HL-60 (cell line): Measurements from ENCODE around the gene CLNK.

Source experiments
- DNase-seq, 2 experiments: peaks; one replicate each; pipeline ENCODE4 v3.0.0-alpha.2; 2010 to 2020; ENCODE audit warnings: low read depth in 1 of 2, low spot score in 1 of 2
- H3K27ac ChIP-seq: fragments of 250-450 bp; sonication (Bioruptor Pico); replicated peaks from 2 replicates; pipeline ENCODE4 v1.5.1; 2020; ENCODE audit warnings: mild to moderate bottlenecking, moderate library complexity
- H3K27me3 ChIP-seq: fragments of 250-450 bp; sonication (Bioruptor Pico); 2 replicates; pipeline ENCODE4 v1.5.1; 2021; ENCODE audit warnings: mild to moderate bottlenecking, moderate library complexity; ENCODE audit not compliant: insufficient read depth, poor library complexity, severe bottlenecking
- H3K4me3 ChIP-seq: replicated peaks from 2 replicates; pipeline ENCODE4 v1.5.1; 2011; ENCODE audit warnings: mild to moderate bottlenecking, control low read depth, low read length; ENCODE audit not compliant: insufficient read depth
- CTCF ChIP-seq: IDR thresholded peaks from one replicate; pipeline ENCODE4 v1.5.1; 2011; ENCODE audit warnings: low read length, control low read depth, inconsistent platforms; ENCODE audit not compliant: insufficient read depth
- GABPA ChIP-seq: IDR thresholded peaks from 2 replicates; pipeline ENCODE4 v1.6.1; 2012; ENCODE audit warnings: low read depth
- POLR2AphosphoS5 ChIP-seq: IDR thresholded peaks from 2 replicates; pipeline ENCODE4 v1.6.1; 2012; ENCODE audit warnings: low read depth
- REST ChIP-seq: IDR thresholded peaks from 2 replicates; pipeline ENCODE4 v1.6.1; 2012; ENCODE audit warnings: low read depth; ENCODE audit not compliant: insufficient replicate concordance
- SPI1 ChIP-seq: IDR thresholded peaks from 2 replicates; pipeline ENCODE4 v1.6.1; 2012; ENCODE audit warnings: low read depth, mild to moderate bottlenecking, borderline replicate concordance

The CLNK gene

GRCh38 chr4:10459305-10459704 lies 225.3 kb downstream of the CLNK start:
- no peak overlapping the region for H3K27ac ChIP-seq
- no peak for TF ChIP-seq POLR2AphosphoS5
- TF ChIP-seq REST: no peak
- TF ChIP-seq SPI1: no peak
- TF ChIP-seq GABPA: no peak
- no peak for TF ChIP-seq CTCF
- no peak for DNase-seq
- peaks cover 22% of the 10 kb centered on the region for H3K27me3 ChIP-seq
- no peak overlapping the region for H3K4me3 ChIP-seq

GRCh38 chr4:10458177-10458576 lies 226.4 kb downstream of the CLNK start:
- no peak overlapping the region for H3K27ac ChIP-seq
- DNase-seq: no peak
- H3K27me3 ChIP-seq: peaks cover 22% of the 10 kb centered on the region
- no peak for TF ChIP-seq SPI1
- TF ChIP-seq POLR2AphosphoS5: no peak
- no peak for TF ChIP-seq CTCF
- TF ChIP-seq GABPA: no peak
- TF ChIP-seq REST: no peak
- no peak overlapping the region for H3K4me3 ChIP-seq

GRCh38 chr4:10457255-10457801 lies 227.2 kb downstream of the CLNK start, which contains the start of gene ZNF518B:
Gene ZNF518B, minus strand, starts transcription at chr4:10457426. Its CDS starts 11,098 bp downstream, at chr4:10446328.
- Histone ChIP-seq H3K27ac (no peak within 1 kb of the TSS), H3K4me3 (peak within 1 kb of the TSS; percentile 41), H3K27me3 (peaks cover 20% of the 10 kb centered on the region)
- peak; percentile 10 to 29 for DNase-seq
- TF ChIP-seq GABPA (no peak), REST (no peak), POLR2AphosphoS5 (no peak), CTCF (no peak), SPI1 (no peak)
